GM19328 (cell line): Measurements from ENCODE around the gene NDUFA8.

ENCODE experiments used
- ATAC-seq: cut with Tn5 transposase; IDR thresholded peaks from one replicate; pipeline ENCODE4 v1.9.1; 2021; ENCODE audit warnings: mild to moderate bottlenecking, moderate library complexity; ENCODE audit not compliant: unreplicated experiment

The NDUFA8 gene

DNA sequence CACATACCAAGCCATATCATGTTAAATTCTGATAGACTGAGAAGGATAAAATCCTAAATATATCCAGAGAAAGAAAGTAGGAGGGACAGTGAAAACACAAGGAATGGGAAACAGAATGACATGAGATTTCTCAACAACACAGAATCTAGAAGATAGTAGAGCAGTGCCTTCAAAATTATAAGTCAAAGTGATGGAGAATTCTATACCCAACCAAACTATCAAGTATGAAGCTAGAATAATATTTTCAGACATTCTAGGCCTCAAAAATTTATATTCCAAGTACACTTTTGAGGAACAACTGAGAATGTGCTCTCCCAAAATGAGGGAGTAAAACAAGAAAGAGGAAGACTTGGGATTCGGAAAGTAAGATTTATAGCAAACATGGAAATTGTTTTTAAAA is 55.6 kb downstream of the NDUFA8 start:
- ATAC-seq, result no peak

DNA sequence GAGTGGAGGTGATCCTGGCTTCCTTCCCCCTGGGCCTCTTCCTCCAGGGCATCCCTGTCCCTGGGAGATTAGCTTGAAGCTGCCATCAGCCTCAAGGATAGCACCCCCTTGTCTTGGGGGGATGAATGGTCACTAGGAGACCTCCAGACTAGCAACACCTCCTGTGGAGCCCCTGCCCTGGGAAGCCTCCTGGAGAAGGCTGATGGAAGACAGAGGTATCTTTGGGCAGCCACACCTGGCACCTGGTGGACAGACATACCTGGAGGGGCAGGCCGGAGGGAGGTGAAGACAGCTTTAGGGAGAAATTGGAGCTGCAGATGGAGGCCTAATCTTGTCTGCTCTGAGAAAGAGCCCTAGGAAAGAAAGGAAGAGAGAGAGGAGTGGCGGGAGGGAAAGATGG is 57.4 kb downstream of the NDUFA8 start:
- ATAC-seq, result no peak

DNA sequence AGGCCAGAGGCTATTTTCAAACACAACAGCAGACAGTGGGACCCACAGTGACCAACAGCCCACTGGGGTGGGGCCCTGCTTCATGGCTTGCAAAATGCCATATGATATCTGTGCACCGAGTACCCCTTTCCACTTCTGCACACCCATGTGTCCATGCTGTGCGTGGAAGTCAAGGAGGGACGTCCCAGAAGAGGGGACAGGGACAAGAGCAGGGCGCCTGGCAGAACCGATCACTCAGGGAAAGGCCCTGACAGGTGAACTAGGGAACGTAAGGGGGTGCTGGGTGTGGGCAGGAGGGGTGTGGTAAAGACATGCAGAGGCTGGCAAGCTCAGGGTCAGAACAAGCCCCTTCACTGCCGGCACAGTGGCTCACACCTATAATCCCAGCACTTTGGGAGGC is 58.8 kb downstream of the NDUFA8 start:
- ATAC-seq, result no peak

DNA sequence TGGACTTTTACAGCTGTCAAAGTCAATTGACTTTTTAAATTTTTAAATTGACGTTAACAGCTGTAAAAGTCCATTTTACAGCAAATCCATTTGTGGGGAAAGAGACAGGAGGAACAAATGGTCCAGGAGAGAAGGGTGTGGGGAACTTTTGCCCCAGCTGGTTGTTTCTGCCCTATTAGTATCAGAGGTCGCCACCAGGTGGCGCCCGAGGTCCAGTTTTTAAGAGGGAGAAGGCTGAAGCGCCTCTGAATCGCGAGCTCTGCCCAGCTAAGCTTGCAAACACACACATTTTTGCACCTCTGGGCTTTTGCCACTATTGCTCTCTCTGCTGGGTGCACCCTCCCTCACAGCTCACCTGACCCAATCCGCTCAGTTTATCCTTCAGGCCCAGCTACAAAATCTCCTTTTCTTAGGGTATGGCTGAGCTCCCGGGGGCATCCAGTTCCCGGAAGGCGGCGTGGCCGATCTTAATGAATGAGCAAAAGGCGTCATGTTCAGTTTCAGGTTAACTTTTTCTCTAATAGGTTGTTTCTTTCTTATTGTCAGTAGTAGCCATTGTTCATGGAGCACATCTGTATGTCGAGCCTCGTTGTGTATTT is 60.2 kb downstream of the NDUFA8 start:
- peak; percentile 73 for ATAC-seq

DNA sequence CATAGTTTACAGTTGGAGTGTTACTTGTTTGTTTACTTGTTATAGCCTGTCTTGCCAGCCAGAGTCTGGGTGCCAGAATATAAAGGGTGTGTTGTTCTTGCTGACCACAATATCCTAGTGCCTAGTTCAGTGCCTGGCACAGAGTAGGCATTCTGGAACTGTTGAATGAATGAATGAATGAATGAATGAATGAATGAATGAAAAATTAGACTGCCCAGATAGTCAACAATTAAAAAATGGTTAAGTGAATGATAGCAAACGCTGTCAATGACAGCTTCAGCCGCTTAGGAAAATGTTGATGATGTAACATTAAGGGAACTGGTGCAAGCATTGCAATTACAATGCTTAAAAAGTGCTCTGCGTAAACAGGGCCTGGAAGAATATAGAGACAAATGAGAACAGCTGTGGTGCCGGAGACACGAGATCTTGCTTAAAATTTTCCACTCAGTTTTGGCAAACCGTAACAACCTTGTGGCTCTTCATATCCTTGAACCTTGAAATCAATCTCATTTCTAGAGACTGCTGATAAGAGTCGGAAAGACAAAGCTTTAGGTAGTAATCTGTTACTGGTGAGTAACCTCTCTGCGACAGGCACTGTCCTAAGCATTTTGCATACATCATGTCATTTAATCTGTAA is 61.8 kb downstream of the NDUFA8 start:
- ATAC-seq, result no peak

DNA sequence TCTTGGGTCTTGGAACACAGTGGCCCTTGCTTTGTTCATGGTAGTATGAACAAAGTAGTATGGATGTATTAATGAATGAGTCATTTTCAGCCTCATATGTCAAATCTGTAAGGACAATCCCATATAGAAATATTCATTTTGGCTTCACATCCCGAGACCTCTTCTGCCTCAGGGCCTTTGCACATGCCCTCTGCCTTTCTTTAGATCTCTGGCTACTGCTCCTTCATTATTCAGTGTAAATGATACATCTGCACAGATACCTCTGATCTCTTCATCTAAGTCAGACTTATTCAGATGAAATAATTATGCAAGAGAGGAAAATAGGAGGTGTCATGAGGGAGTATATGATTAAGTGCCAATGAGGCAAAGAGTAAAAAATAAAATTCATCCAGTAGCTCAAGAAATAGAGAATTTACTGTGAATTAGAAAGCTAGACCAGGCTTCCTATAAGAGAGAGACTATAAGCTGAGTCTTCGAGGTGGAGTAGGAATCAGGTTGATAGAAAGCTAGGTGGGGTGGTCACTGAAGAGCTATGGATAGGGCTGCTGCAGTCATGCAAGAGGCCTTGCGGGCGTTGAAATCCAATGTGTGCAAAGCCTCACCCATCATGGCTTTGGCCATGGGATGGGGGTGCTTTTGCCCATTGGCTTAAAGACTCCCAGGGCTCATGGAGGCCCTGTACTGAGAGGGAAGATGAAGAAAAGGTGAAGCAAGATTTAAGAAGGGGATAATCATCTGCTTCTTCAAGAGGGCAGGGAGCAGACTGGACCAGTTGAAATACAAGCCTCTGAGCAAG is 62.8 kb downstream of the NDUFA8 start:
- ATAC-seq, result no peak

DNA sequence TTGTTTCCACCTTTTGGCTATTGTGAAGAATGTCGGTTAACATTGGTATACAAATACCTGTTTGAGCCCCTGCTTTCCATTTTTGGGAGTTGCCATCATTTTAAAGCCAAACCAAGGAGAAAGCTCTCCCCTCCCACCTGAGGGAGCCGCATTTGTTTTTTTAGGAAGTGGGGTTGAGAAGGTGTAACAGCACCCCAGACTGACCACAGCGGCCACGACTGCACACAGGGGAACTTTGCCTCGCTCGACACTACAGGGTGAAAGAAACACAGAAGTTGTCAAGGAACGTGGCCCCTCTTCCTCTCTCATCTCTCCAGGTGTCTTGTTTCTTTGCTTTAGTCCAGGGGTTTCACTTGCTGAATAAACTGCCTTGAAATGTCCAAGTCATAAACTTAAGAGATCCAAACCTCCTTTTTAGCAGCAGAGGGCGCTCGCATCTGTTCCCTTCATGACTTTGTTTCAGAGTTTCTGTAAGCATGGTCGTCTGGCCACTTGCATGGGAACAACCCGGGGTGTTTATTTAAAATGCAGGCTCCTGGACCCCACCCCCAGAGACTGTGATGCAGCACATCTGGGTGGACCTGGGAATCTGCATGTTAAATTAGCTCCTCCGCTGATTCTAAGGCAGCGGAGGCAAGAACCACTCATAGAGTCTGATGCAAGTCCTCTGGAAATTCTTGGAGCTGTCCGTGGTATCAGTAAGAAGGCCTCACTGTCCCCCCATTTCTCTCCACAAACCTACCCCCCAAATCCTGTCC is 64.4 kb downstream of the NDUFA8 start:
- no peak for ATAC-seq
